Endodermal cell (in vitro differentiated cells): ENCODE results near the gene COPG1. TPM values are rescaled to one million over a fixed set of nuclear protein-coding genes. Genes with fewer than 3 reads are reported as not detected.
"Not testable (repeated sequence)": the region's sequence is repeated elsewhere in the genome, so short reads cannot be mapped to it uniquely, and the experiment has no call there.

Source experiments
- DNase-seq: peaks from one replicate; pipeline ENCODE4 v3.0.0-alpha.2; 2017
- H3K27ac ChIP-seq: 2 replicates; pipeline ENCODE4 v1.5.1; 2013; ENCODE audit warnings: mild to moderate bottlenecking, low read depth, low read length, moderate library complexity
- H3K27me3 ChIP-seq: 2 replicates; pipeline ENCODE4 v1.6.1; 2013; ENCODE audit warnings: mild to moderate bottlenecking, low read length, moderate library complexity; ENCODE audit not compliant: insufficient read depth, control insufficient read depth, poor library complexity, severe bottlenecking
- H3K36me3 ChIP-seq: 2 replicates; pipeline ENCODE4 v1.7.0; 2013; ENCODE audit warnings: mild to moderate bottlenecking, low read length, moderate library complexity; ENCODE audit not compliant: control insufficient read depth, insufficient read depth
- H3K4me1 ChIP-seq: one replicate; pipeline ENCODE4 v1.7.0; 2013; ENCODE audit warnings: low read length; ENCODE audit not compliant: control insufficient read depth, insufficient read depth
- H3K4me3 ChIP-seq: 2 replicates; pipeline ENCODE4 v1.5.1; 2013; ENCODE audit warnings: mild to moderate bottlenecking, low read length, moderate library complexity
- H3K9ac ChIP-seq: 2 replicates; pipeline ENCODE4 v1.6.1; 2013; ENCODE audit warnings: mild to moderate bottlenecking, low read length, moderate library complexity; ENCODE audit not compliant: poor library complexity, severe bottlenecking; ENCODE audit errors: extremely low read depth
- H3K9me3 ChIP-seq: 2 replicates; pipeline ENCODE4 v1.6.1; 2013; ENCODE audit warnings: mild to moderate bottlenecking, low read length, moderate library complexity; ENCODE audit not compliant: control insufficient read depth
- H3K27ac Mint-ChIP-seq: 2 replicates; pipeline ENCODE4 v1.8.0; 2020; ENCODE audit warnings: mixed read lengths
- H3K27me3 Mint-ChIP-seq: 2 replicates; pipeline ENCODE4 v1.8.0; 2021; ENCODE audit warnings: mild to moderate bottlenecking, mixed read lengths; ENCODE audit not compliant: insufficient read depth
- H3K36me3 Mint-ChIP-seq: 2 replicates; pipeline ENCODE4 v1.8.0; 2020; ENCODE audit warnings: low read depth, mixed read lengths
- H3K4me1 Mint-ChIP-seq: 2 replicates; pipeline ENCODE4 v1.8.0; 2020; ENCODE audit warnings: mixed read lengths
- H3K4me3 Mint-ChIP-seq: 2 replicates; pipeline ENCODE4 v1.8.0; 2020; ENCODE audit warnings: mild to moderate bottlenecking, moderate library complexity, mixed read lengths
- H3K9me3 Mint-ChIP-seq: 2 replicates; pipeline ENCODE4 v1.8.0; 2020; ENCODE audit warnings: mild to moderate bottlenecking, mixed read lengths
- CTCF ChIP-seq: fragments of 200-600 bp; sonication (generic); conservative IDR thresholded peaks from 2 replicates; pipeline ENCODE4 v1.5.0; 2021; ENCODE audit warnings: antibody characterized with exemption, mild to moderate bottlenecking
- WGBS, 2 experiments: methylation state at CpG; one replicate each; pipeline versions ENCODE4 v1.1.5 to v1.1.7; 2013; ENCODE audit warnings: missing lambda C conversion rate in 2 of 2, mixed read lengths in 1 of 2; ENCODE audit not compliant: insufficient coverage in 1 of 2, insufficient read length in 1 of 2; 5-methylcytosine and 5-hydroxymethylcytosine counted together
- total RNA-seq, 2 donors: library from RNA; stranded (reverse); fragmentation: NEBNext Ultra II Directional in 1 of 2; extraction: Animal tissue kit (Norgen Biotek cat#: 25700) in 1 of 2; gene quantifications; 2 replicates in 1 of 2; 3 replicates in 1 of 2; pipeline ENCODE4 v1.2.1, GENCODE V29; 2021

COPG1 gene
- total RNA-seq, 2 donors from 2014 or later = 151 to 193 TPM

DNA sequence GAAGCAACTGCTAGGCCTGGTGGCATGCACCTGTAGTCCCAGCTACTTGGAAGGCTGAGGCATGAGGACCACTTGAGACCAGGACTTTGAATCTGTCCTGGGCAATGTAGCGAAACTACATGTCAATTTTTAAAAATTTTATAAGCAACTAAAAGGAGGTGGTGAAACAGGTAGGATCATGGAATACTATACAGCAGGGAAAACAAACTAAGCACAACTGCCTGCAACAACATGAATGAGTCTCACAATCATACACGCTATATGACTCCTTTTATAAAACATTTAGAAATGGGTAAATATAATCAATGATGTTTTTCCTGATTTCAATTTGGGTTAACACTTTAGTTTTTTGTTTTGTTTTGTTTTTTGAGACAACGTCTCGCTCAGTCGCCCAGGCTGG lies 36.2 kb upstream of the COPG1 start:
- no peak overlapping the region for H3K4me3 Mint-ChIP-seq
- 98% methylated on average over 4 of the region's 5 CpGs for WGBS, 2 experiments

GRCh38 chr3:129218742-129219141 lies 30.7 kb upstream of the COPG1 start:
- no peak for DNase-seq
- no peak overlapping the region for H3K9ac ChIP-seq
- H3K9me3 Mint-ChIP-seq = no peaks in the 10 kb centered on the region
- H3K27ac Mint-ChIP-seq = no peak overlapping the region
- H3K27ac ChIP-seq = no peak overlapping the region
- 90% methylated on average over 2 of the region's 2 CpGs; no CpG with 5 or more reads in 1 of the 2 experiments for WGBS, 2 experiments
- no peaks in the 10 kb centered on the region for H3K4me1 Mint-ChIP-seq
- no peaks in the 10 kb centered on the region for H3K4me1 ChIP-seq
- H3K4me3 Mint-ChIP-seq = no peak overlapping the region
- no peaks in the 10 kb centered on the region for H3K36me3 ChIP-seq
- H3K4me3 ChIP-seq = no peak overlapping the region
- peaks cover 4% of the 10 kb centered on the region for H3K27me3 Mint-ChIP-seq
- no peaks in the 10 kb centered on the region for H3K9me3 ChIP-seq
- no peaks in the 10 kb centered on the region for H3K36me3 Mint-ChIP-seq
- TF ChIP-seq CTCF = no peak
- no peaks in the 10 kb centered on the region for H3K27me3 ChIP-seq

More for the DNA sequence above, 36.2 kb upstream of the COPG1 start:
- Mint-ChIP-seq H3K27me3 (peaks cover 4% of the 10 kb centered on the region), H3K4me1 (no peaks in the 10 kb centered on the region), H3K9me3 (no peaks in the 10 kb centered on the region), H3K36me3 (no peaks in the 10 kb centered on the region), H3K27ac (no peak overlapping the region)
- Histone ChIP-seq H3K9ac (no peak overlapping the region), H3K27me3 (no peaks in the 10 kb centered on the region), H3K36me3 (no peaks in the 10 kb centered on the region), H3K27ac (no peak overlapping the region), H3K9me3 (no peaks in the 10 kb centered on the region), H3K4me3 (no peak overlapping the region), H3K4me1 (no peaks in the 10 kb centered on the region)
- no peak for TF ChIP-seq CTCF
- no peak for DNase-seq

- H3K4me3 Mint-ChIP-seq, H3K9ac ChIP-seq, H3K36me3 ChIP-seq, DNase-seq, H3K27me3 ChIP-seq, H3K27me3 Mint-ChIP-seq, H3K4me1 ChIP-seq, H3K27ac ChIP-seq, H3K9me3 Mint-ChIP-seq, H3K36me3 Mint-ChIP-seq, H3K4me3 ChIP-seq, H3K9me3 ChIP-seq, H3K27ac Mint-ChIP-seq: not testable (repeated sequence)
- H3K4me1 Mint-ChIP-seq = peaks cover 14% of the 10 kb centered on the region
- 100% methylated on average over 1 of the region's 1 CpG; no CpG with 5 or more reads in 1 of the 2 experiments for WGBS, 2 experiments
These were observed 25.0 kb upstream of the COPG1 start for GRCh38 chr3:129224387-129224786.

GRCh38 chr3:129224984-129225393 lies 24.4 kb upstream of the COPG1 start:
- H3K36me3 Mint-ChIP-seq = no peaks in the 10 kb centered on the region
- H3K9me3 Mint-ChIP-seq = no peaks in the 10 kb centered on the region
- peak; percentile 64 for DNase-seq
- H3K27me3 Mint-ChIP-seq = no peaks in the 10 kb centered on the region
- H3K9me3 ChIP-seq = no peaks in the 10 kb centered on the region
- 85 to 87% methylated on average over 9 of the region's 9 CpGs for WGBS, 2 experiments
- H3K27ac Mint-ChIP-seq = no peak overlapping the region
- peaks cover 14% of the 10 kb centered on the region for H3K4me1 Mint-ChIP-seq
- no peak overlapping the region for H3K4me3 Mint-ChIP-seq
- no peaks in the 10 kb centered on the region for H3K36me3 ChIP-seq
- H3K4me3 ChIP-seq = no peak overlapping the region
- no peaks in the 10 kb centered on the region for H3K4me1 ChIP-seq
- no peak overlapping the region for H3K27ac ChIP-seq
- H3K27me3 ChIP-seq = no peaks in the 10 kb centered on the region
- no peak for TF ChIP-seq CTCF
- no peak overlapping the region for H3K9ac ChIP-seq
